ENCODE measurements around the gene TSPEAR. TPM values are rescaled to one million over a fixed set of nuclear protein-coding genes. Genes with fewer than 3 reads are reported as not detected.

TSPEAR gene
- total RNA-seq, 2 experiments from 2014 or later = not detected

- ChIA-PET POLR2A (interaction anchor here (0.5 kb wide), 1 partner anchor 1295 kb away, joined by 3 read pairs; no protein-coding TSS in a partner anchor), CTCF (no interaction called here)
- Mint-ChIP-seq H3K4me3 (no peak overlapping the region), H3K27me3 (peaks cover 23% of the 10 kb centered on the region), H3K9me3 (no peaks in the 10 kb centered on the region), H3K36me3 (ENCODE audit: low read depth) (no peaks in the 10 kb centered on the region), H3K27ac (no peak overlapping the region), H3K4me1 (ENCODE audit: low read depth) (no peaks in the 10 kb centered on the region)
- no peak for TF ChIP-seq CTCF (IDR thresholded peaks at IDR 0.05)
- no peak overlapping the region for H3K27ac ChIP-seq (ENCODE audit: low read depth in 1 of 2, low read length in 2 of 2)
- no peak for DNase-seq
- no peak for ATAC-seq (ENCODE audit: poor library complexity)
- H3K27me3 ChIP-seq (ENCODE audit: control insufficient read depth in 1 of 2, insufficient read depth in 2 of 2, low read length in 2 of 2) = peaks cover 0 to 10% of the 10 kb centered on the region in 2 experiments
- intact Hi-C loops (cut with DNase I, micrococcal nuclease) = no loop called here
- peaks cover 0 to under 1% of the 10 kb centered on the region in 2 experiments for H3K9me3 ChIP-seq (ENCODE audit: control insufficient read depth in 1 of 2, insufficient read depth in 1 of 2, low read length in 2 of 2)
- H3K4me3 ChIP-seq (ENCODE audit: low read length) = no peak overlapping the region
- H3K4me1 ChIP-seq (ENCODE audit: insufficient read depth, low read length) = peaks cover 6% of the 10 kb centered on the region
- no peaks in the 10 kb centered on the region for H3K36me3 ChIP-seq (ENCODE audit: insufficient read depth, low read length)
Measured at GRCh38 chr21:44499211-44499560, 212.2 kb downstream of the TSPEAR start.

- TF ChIP-seq CTCF (IDR thresholded peaks at IDR 0.05) = no peak
- no peak overlapping the region for H3K4me3 ChIP-seq (ENCODE audit: low read length)
- H3K4me1 Mint-ChIP-seq (ENCODE audit: low read depth) = no peaks in the 10 kb centered on the region
- DNase-seq (no peak), ATAC-seq (ENCODE audit: poor library complexity) (no peak)
- H3K9me3 Mint-ChIP-seq = no peaks in the 10 kb centered on the region
- intact Hi-C loops (cut with DNase I, micrococcal nuclease) = no loop called here
- H3K27me3 ChIP-seq (ENCODE audit: control insufficient read depth in 1 of 2, insufficient read depth in 2 of 2, low read length in 2 of 2) = peaks cover 0 to 10% of the 10 kb centered on the region in 2 experiments
- H3K4me3 Mint-ChIP-seq = no peak overlapping the region
- CTCF ChIA-PET = no interaction called here
- no peaks in the 10 kb centered on the region for H3K36me3 ChIP-seq (ENCODE audit: insufficient read depth, low read length)
- POLR2A ChIA-PET = interaction anchor here (0.5 kb wide), 1 partner anchor 1296 kb away, joined by 3 read pairs; no protein-coding TSS in a partner anchor
- peaks cover 0 to 7% of the 10 kb centered on the region in 2 experiments for H3K9me3 ChIP-seq (ENCODE audit: control insufficient read depth in 1 of 2, insufficient read depth in 1 of 2, low read length in 2 of 2)
- no peak overlapping the region for H3K27ac Mint-ChIP-seq
- no peak overlapping the region for H3K27ac ChIP-seq (ENCODE audit: low read depth in 1 of 2, low read length in 2 of 2)
- H3K27me3 Mint-ChIP-seq = peaks cover 23% of the 10 kb centered on the region
- no peaks in the 10 kb centered on the region for H3K36me3 Mint-ChIP-seq (ENCODE audit: low read depth)
- H3K4me1 ChIP-seq (ENCODE audit: insufficient read depth, low read length) = no peaks in the 10 kb centered on the region
Measured at GRCh38 chr21:44498280-44499210, 212.8 kb downstream of the TSPEAR start.

GRCh38 chr21:44497703-44498126, 213.7 kb downstream of the TSPEAR start:
- no peak overlapping the region for H3K27ac ChIP-seq (ENCODE audit: low read depth in 1 of 2, low read length in 2 of 2)
- H3K9me3 Mint-ChIP-seq = peaks cover 3% of the 10 kb centered on the region
- H3K27me3 Mint-ChIP-seq = peaks cover 28% of the 10 kb centered on the region
- ChIA-PET CTCF (no interaction called here), POLR2A (no interaction called here)
- no peaks in the 10 kb centered on the region for H3K36me3 Mint-ChIP-seq (ENCODE audit: low read depth)
- ATAC-seq (ENCODE audit: poor library complexity) = no peak
- no peak for DNase-seq
- peaks cover 8 to 11% of the 10 kb centered on the region in 2 experiments for H3K9me3 ChIP-seq (ENCODE audit: control insufficient read depth in 1 of 2, insufficient read depth in 1 of 2, low read length in 2 of 2)
- H3K4me1 Mint-ChIP-seq (ENCODE audit: low read depth) = no peaks in the 10 kb centered on the region
- no peak overlapping the region for H3K27ac Mint-ChIP-seq
- no peaks in the 10 kb centered on the region for H3K4me1 ChIP-seq (ENCODE audit: insufficient read depth, low read length)
- TF ChIP-seq CTCF (IDR thresholded peaks at IDR 0.05) = no peak
- no peaks in the 10 kb centered on the region for H3K36me3 ChIP-seq (ENCODE audit: insufficient read depth, low read length)
- H3K4me3 Mint-ChIP-seq = no peak overlapping the region
- H3K4me3 ChIP-seq (ENCODE audit: low read length) = no peak overlapping the region
- intact Hi-C loops (cut with DNase I, micrococcal nuclease) = no loop called here
- peaks cover 0 to 12% of the 10 kb centered on the region in 2 experiments for H3K27me3 ChIP-seq (ENCODE audit: control insufficient read depth in 1 of 2, insufficient read depth in 2 of 2, low read length in 2 of 2)
